ENCODE data around the gene SAP30L. TPM values are rescaled to one million over a fixed set of nuclear protein-coding genes. Genes with fewer than 3 reads are reported as not detected.

SAP30L gene
- total and polyA plus RNA-seq, 7 experiments from 2014 or later: 18.1 to 45.7 (median 34.7) TPM

DNA sequence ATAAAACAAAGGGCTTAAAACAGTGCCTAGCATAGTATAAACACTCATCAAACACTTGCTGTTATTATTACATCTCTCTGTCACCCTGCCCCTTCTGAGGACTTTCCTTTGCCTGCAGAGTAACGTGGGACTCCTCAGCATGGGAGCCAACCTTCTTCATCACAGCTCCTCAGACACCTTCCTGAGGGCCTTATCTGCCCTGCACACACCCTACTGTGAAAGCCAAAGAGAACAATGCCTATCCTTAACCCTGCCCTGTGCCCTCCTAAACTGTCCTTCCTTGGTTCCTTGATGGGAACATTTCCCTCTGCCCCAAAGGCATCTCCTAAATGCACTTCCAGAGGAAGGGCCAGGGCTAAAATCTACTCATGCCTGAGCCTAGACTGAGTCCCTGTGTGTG, 52.8 kb downstream of the SAP30L start:
- Mint-ChIP-seq H3K4me3 (no peak overlapping the region), H3K36me3 (no peaks in the 10 kb centered on the region), H3K4me1 (no peaks in the 10 kb centered on the region), H3K27me3 (peaks cover 41 to 60% (median 41%) of the 10 kb centered on the region in 5 donors), H3K9me3 (no peaks in the 10 kb centered on the region), H3K27ac (no peak overlapping the region)
- ATAC-seq (no peak), DNase-seq (no peak)
- Histone ChIP-seq H3K27ac (ENCODE audit: low read depth, low read length) (no peak overlapping the region), H3K4me3 (ENCODE audit: low read length) (no peak overlapping the region), H3K9me3 (ENCODE audit: control insufficient read depth in 2 of 3, low read length in 3 of 3) (no peaks in the 10 kb centered on the region), H3K4me1 (ENCODE audit: control insufficient read depth in 2 of 2, insufficient read depth in 2 of 2, low read length in 2 of 2) (no peaks in the 10 kb centered on the region), H3K27me3 (ENCODE audit: control insufficient read depth in 2 of 2, insufficient read depth in 2 of 2, low read length in 2 of 2) (no peaks in the 10 kb centered on the region), H3K36me3 (ENCODE audit: control insufficient read depth in 2 of 3, insufficient read depth in 3 of 3, low read length in 3 of 3) (no peaks in the 10 kb centered on the region)
- ChIA-PET POLR2A (no interaction called here), CTCF (no interaction called here)
- intact Hi-C loops (cut with micrococcal nuclease): loop anchor here in 1 of 2 donors (2.0 kb wide), 1 partner anchor 52 kb away; no protein-coding TSS in a partner anchor

DNA sequence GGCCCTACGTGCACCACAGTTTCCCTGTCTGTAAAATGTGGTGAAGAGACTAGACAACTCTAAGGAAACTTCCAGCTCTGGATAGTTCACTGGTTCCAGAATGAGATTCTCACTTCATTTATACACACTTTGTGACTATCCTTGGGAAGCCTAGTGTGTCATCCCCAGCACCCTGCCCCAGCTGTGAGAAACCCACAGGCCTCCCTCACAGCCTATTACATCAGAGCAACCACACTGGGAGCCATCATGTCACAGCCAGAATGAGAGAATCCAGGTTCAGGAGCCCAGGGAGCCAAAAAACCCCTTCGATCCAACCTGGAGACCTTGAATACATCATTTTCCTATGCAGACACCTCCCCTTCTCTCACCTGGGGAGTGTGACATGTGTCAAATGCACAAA, 53.2 kb downstream of the SAP30L start:
- no peak for ATAC-seq

DNA sequence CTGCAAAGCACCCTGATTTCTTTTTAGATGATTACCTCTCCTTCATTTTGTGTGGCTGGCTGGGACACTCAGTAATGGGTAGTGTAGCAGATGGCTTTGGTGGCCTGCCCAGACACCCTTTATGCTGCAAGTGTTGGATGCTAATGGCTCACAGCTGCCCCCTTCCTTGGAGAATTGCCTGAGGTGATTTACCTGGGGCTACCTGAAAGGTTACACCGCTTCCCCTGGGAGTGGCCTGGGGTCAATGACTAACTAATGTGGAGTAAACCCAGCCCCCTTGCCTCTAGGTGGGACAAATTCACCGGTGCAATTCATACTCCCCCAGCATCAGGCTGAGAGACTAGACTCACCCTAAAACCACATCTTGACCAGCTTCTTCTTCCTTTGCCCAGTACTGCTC, 55.8 kb downstream of the SAP30L start:
- intact Hi-C loops (cut with micrococcal nuclease): no loop called here
- DNase-seq: no peak
- Histone ChIP-seq H3K27me3 (ENCODE audit: control insufficient read depth in 2 of 2, insufficient read depth in 2 of 2, low read length in 2 of 2) (no peaks in the 10 kb centered on the region), H3K4me3 (ENCODE audit: low read length) (no peak overlapping the region), H3K36me3 (ENCODE audit: control insufficient read depth in 2 of 3, insufficient read depth in 3 of 3, low read length in 3 of 3) (no peaks in the 10 kb centered on the region), H3K4me1 (ENCODE audit: control insufficient read depth in 2 of 2, insufficient read depth in 2 of 2, low read length in 2 of 2) (no peaks in the 10 kb centered on the region), H3K27ac (ENCODE audit: low read depth, low read length) (no peak overlapping the region), H3K9me3 (ENCODE audit: control insufficient read depth in 2 of 3, low read length in 3 of 3) (no peaks in the 10 kb centered on the region)
- Mint-ChIP-seq H3K4me3 (no peak overlapping the region), H3K27me3 (peaks cover 17 to 36% (median 33%) of the 10 kb centered on the region in 5 donors), H3K9me3 (no peaks in the 10 kb centered on the region), H3K36me3 (no peaks in the 10 kb centered on the region), H3K27ac (no peak overlapping the region), H3K4me1 (no peaks in the 10 kb centered on the region)
- ChIA-PET CTCF (no interaction called here), POLR2A (no interaction called here)
- ATAC-seq: no peak

More for the DNA sequence above, 53.2 kb downstream of the SAP30L start:
- DNase-seq: no peak
- ChIA-PET POLR2A (no interaction called here), CTCF (no interaction called here)
- intact Hi-C loops (cut with micrococcal nuclease): loop anchor here in 1 of 2 donors (2.0 kb wide), 1 partner anchor 52 kb away; no protein-coding TSS in a partner anchor
- H3K27ac Mint-ChIP-seq: no peak overlapping the region
- H3K36me3 Mint-ChIP-seq: no peaks in the 10 kb centered on the region
- Histone ChIP-seq H3K27me3 (ENCODE audit: control insufficient read depth in 2 of 2, insufficient read depth in 2 of 2, low read length in 2 of 2) (no peaks in the 10 kb centered on the region), H3K27ac (ENCODE audit: low read depth, low read length) (no peak overlapping the region), H3K4me3 (ENCODE audit: low read length) (no peak overlapping the region), H3K9me3 (ENCODE audit: control insufficient read depth in 2 of 3, low read length in 3 of 3) (no peaks in the 10 kb centered on the region), H3K36me3 (ENCODE audit: control insufficient read depth in 2 of 3, insufficient read depth in 3 of 3, low read length in 3 of 3) (no peaks in the 10 kb centered on the region), H3K4me1 (ENCODE audit: control insufficient read depth in 2 of 2, insufficient read depth in 2 of 2, low read length in 2 of 2) (no peaks in the 10 kb centered on the region)
- H3K4me3 Mint-ChIP-seq: no peak overlapping the region
- H3K4me1 Mint-ChIP-seq: no peaks in the 10 kb centered on the region
- H3K9me3 Mint-ChIP-seq: no peaks in the 10 kb centered on the region
- H3K27me3 Mint-ChIP-seq: peaks cover 37 to 56% (median 38%) of the 10 kb centered on the region in 5 donors

DNA sequence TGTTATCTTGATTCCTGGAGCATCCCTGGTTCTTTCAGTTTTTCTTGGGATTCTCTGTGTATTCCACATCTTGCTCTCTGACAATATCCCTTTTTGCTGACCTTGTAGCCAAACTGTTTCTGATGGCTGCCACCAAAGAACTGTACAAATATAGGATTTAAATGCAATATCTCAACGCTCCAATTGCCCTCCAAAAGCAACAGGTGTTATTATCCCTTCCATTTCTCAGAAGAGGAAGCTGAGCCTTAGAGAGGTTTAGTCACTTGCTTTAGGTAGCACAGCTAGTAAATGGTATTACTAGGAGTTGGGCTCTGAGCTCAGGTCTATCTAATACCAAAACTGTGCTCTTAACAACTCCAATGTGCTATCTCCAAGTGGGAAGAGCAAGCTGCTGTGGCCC, 56.4 kb downstream of the SAP30L start:
- H3K4me3 ChIP-seq (ENCODE audit: low read length): no peak overlapping the region
- H3K36me3 Mint-ChIP-seq: no peaks in the 10 kb centered on the region
- CTCF ChIA-PET: no interaction called here
- no peaks in the 10 kb centered on the region for H3K9me3 Mint-ChIP-seq
- no peaks in the 10 kb centered on the region for H3K27me3 ChIP-seq (ENCODE audit: control insufficient read depth in 2 of 2, insufficient read depth in 2 of 2, low read length in 2 of 2)
- no peaks in the 10 kb centered on the region for H3K36me3 ChIP-seq (ENCODE audit: control insufficient read depth in 2 of 3, insufficient read depth in 3 of 3, low read length in 3 of 3)
- peaks cover 13 to 42% (median 30%) of the 10 kb centered on the region in 5 donors for H3K27me3 Mint-ChIP-seq
- ATAC-seq (no peak), DNase-seq (no peak)
- H3K27ac Mint-ChIP-seq: no peak overlapping the region
- intact Hi-C loops (cut with micrococcal nuclease): no loop called here
- POLR2A ChIA-PET: no interaction called here
- no peaks in the 10 kb centered on the region for H3K9me3 ChIP-seq (ENCODE audit: control insufficient read depth in 2 of 3, low read length in 3 of 3)
- no peak overlapping the region for H3K27ac ChIP-seq (ENCODE audit: low read depth, low read length)
- H3K4me3 Mint-ChIP-seq: no peak overlapping the region
- H3K4me1 Mint-ChIP-seq: no peaks in the 10 kb centered on the region
- no peaks in the 10 kb centered on the region for H3K4me1 ChIP-seq (ENCODE audit: control insufficient read depth in 2 of 2, insufficient read depth in 2 of 2, low read length in 2 of 2)

DNA sequence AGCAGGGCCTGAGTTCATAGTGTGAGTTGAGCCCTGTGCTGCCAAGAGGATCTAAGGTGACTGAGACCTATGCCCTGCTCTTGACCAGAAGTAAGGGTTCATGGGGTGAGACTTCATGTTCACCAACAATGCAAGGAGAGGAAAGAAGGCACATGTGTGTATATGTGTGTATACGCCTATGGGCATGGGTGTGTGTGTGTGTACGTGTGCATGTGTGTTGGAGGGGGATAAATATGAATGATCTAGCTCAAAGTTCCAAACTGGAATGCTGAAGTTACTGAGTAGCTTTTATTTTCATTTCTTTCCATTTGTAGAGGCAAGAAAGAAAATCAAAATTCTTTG, 57.9 kb downstream of the SAP30L start:
- H3K9me3 ChIP-seq (ENCODE audit: control insufficient read depth in 2 of 3, low read length in 3 of 3): no peaks in the 10 kb centered on the region
- ChIA-PET CTCF (no interaction called here), POLR2A (no interaction called here)
- Mint-ChIP-seq H3K4me3 (no peak overlapping the region), H3K27me3 (peaks cover 12 to 40% (median 23%) of the 10 kb centered on the region in 5 donors), H3K4me1 (no peaks in the 10 kb centered on the region), H3K9me3 (peaks cover 0 to under 1% (median 0%) of the 10 kb centered on the region in 11 donors), H3K27ac (no peak overlapping the region), H3K36me3 (no peaks in the 10 kb centered on the region)
- H3K36me3 ChIP-seq (ENCODE audit: control insufficient read depth in 2 of 3, insufficient read depth in 3 of 3, low read length in 3 of 3): no peaks in the 10 kb centered on the region
- H3K4me1 ChIP-seq (ENCODE audit: control insufficient read depth in 2 of 2, insufficient read depth in 2 of 2, low read length in 2 of 2): no peaks in the 10 kb centered on the region
- no peak for ATAC-seq
- H3K27me3 ChIP-seq (ENCODE audit: control insufficient read depth in 2 of 2, insufficient read depth in 2 of 2, low read length in 2 of 2): no peaks in the 10 kb centered on the region
- H3K27ac ChIP-seq (ENCODE audit: low read depth, low read length): no peak overlapping the region
- no peak overlapping the region for H3K4me3 ChIP-seq (ENCODE audit: low read length)
- no peak for DNase-seq
- intact Hi-C loops (cut with micrococcal nuclease): no loop called here

DNA sequence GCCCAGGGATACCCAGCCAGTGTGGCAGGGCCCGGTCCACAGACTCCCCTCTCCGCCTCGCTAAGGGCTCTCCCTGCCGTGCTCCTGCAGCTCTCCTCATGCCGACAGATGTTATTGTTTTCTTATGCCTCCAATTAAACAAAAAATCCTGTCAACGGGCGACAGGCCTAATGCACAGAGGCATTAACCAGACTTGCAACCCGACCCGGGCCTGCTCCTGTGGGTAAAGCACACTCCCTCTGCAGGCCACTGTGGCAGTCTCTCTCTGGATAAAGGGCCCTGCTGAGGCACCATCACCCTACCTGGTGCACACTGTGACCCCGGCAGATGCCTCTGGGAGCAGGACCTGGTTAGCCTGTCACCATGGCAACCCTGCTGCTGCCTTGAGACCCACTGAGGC, 59.8 kb downstream of the SAP30L start:
- H3K36me3 ChIP-seq (ENCODE audit: control insufficient read depth in 2 of 3, insufficient read depth in 3 of 3, low read length in 3 of 3): no peaks in the 10 kb centered on the region
- H3K4me3 ChIP-seq (ENCODE audit: low read length): no peak overlapping the region
- no peaks in the 10 kb centered on the region for H3K27me3 ChIP-seq (ENCODE audit: control insufficient read depth in 2 of 2, insufficient read depth in 2 of 2, low read length in 2 of 2)
- no peaks in the 10 kb centered on the region for H3K9me3 ChIP-seq (ENCODE audit: control insufficient read depth in 2 of 3, low read length in 3 of 3)
- Mint-ChIP-seq H3K27ac (no peak overlapping the region), H3K27me3 (peaks cover 14 to 34% (median 23%) of the 10 kb centered on the region in 5 donors), H3K4me3 (no peak overlapping the region), H3K4me1 (no peaks in the 10 kb centered on the region), H3K36me3 (no peaks in the 10 kb centered on the region), H3K9me3 (peaks cover 0 to 2% (median 0%) of the 10 kb centered on the region in 11 donors)
- no peak for DNase-seq
- ChIA-PET POLR2A (no interaction called here), CTCF (no interaction called here)
- no peaks in the 10 kb centered on the region for H3K4me1 ChIP-seq (ENCODE audit: control insufficient read depth in 2 of 2, insufficient read depth in 2 of 2, low read length in 2 of 2)
- intact Hi-C loops (cut with micrococcal nuclease): no loop called here
- no peak for ATAC-seq
- no peak overlapping the region for H3K27ac ChIP-seq (ENCODE audit: low read depth, low read length)

DNA sequence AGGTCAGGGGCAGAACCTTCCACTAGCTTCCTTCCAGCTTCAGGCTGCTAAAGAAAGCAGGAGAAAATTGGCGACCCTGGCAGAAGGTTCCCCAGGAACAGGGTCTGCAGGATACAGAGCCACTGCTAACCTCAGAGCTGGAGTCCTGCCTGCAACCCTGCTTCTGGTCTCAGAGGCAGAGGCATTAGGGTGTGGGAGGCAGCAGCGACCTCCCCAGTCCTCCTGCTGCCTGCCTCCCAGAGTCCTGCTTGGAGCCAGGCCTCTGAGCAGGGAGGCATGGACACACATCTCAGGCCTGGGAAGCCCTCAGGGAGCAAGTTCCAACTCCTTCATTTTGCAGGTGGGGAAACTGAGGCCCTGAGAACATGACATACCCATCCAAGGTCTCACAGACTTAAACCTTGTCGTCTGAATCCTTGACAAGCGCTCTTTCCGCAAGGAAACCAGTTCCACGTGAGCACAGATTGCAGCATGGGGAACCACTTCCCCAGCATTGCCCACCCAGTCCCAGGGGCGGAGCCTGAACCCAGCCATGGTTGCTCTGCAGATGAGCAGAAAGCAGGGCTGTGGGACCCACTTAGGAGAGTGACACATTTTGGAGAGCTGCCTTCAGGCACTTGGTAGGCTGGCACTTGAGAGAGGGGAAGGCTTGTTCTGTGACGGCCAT, 60.4 kb downstream of the SAP30L start:
- no peak overlapping the region for H3K4me3 Mint-ChIP-seq
- Histone ChIP-seq H3K4me1 (ENCODE audit: control insufficient read depth in 2 of 2, insufficient read depth in 2 of 2, low read length in 2 of 2) (no peaks in the 10 kb centered on the region), H3K27me3 (ENCODE audit: control insufficient read depth in 2 of 2, insufficient read depth in 2 of 2, low read length in 2 of 2) (no peaks in the 10 kb centered on the region), H3K4me3 (ENCODE audit: low read length) (no peak overlapping the region), H3K27ac (ENCODE audit: low read depth, low read length) (no peak overlapping the region), H3K9me3 (ENCODE audit: control insufficient read depth in 2 of 3, low read length in 3 of 3) (no peaks in the 10 kb centered on the region), H3K36me3 (ENCODE audit: control insufficient read depth in 2 of 3, insufficient read depth in 3 of 3, low read length in 3 of 3) (no peaks in the 10 kb centered on the region)
- H3K36me3 Mint-ChIP-seq: no peaks in the 10 kb centered on the region
- DNase-seq (no peak), ATAC-seq (no peak)
- ChIA-PET POLR2A (no interaction called here), CTCF (no interaction called here)
- H3K9me3 Mint-ChIP-seq: peaks cover 0 to 2% (median 0%) of the 10 kb centered on the region in 11 donors
- no peak overlapping the region for H3K27ac Mint-ChIP-seq
- H3K4me1 Mint-ChIP-seq: no peaks in the 10 kb centered on the region
- peaks cover 14 to 34% (median 24%) of the 10 kb centered on the region in 5 donors for H3K27me3 Mint-ChIP-seq
- intact Hi-C loops (cut with micrococcal nuclease): no loop called here
